Measurements from ENCODE around the gene ADPRHL1.

- TF ChIP-seq CTCF (IDR thresholded peaks at IDR 0.05; ENCODE audit: poor library complexity) (no peak), EZH2 (IDR thresholded peaks at IDR 0.05; ENCODE audit: borderline replicate concordance) (no peak), EZH2phosphoT487 (IDR thresholded peaks at IDR 0.05; ENCODE audit: low read depth, severe bottlenecking, unreplicated experiment) (no peak)
Measured at GRCh38 chr13:113433391-113433916, 19.8 kb downstream of the ADPRHL1 start.
